Activated T-helper 2 cell treated with anti-CD3 and anti-CD28 coated beads, Interferon-gamma antibody, Interleukin-2, Interleukin-4, amounts not matched to agents 10 μg/mL and 5 μg/mL and 100 μg/mL, durations not matched to agents 14 hours and 24 hours and 36 hours (primary cell): ENCODE data around the gene GPR150. TPM values are rescaled to one million over a fixed set of nuclear protein-coding genes. Genes with fewer than 3 reads are reported as not detected.

ENCODE experiments used
- DNase-seq: peaks from one replicate; pipeline ENCODE4 v3.0.0; 2021; ENCODE audit warnings: low spot score
- H3K27ac Mint-ChIP-seq: one replicate; pipeline ENCODE4 v1.8.0; 2021; ENCODE audit warnings: mixed read lengths
- H3K27me3 Mint-ChIP-seq: one replicate; pipeline ENCODE4 v1.8.0; 2021; ENCODE audit warnings: low read depth, mixed read lengths
- H3K36me3 Mint-ChIP-seq: one replicate; pipeline ENCODE4 v1.8.0; 2021; ENCODE audit warnings: low read depth, mixed read lengths
- H3K4me1 Mint-ChIP-seq: one replicate; pipeline ENCODE4 v1.8.0; 2021; ENCODE audit warnings: low read depth, mixed read lengths
- H3K4me3 Mint-ChIP-seq: one replicate; pipeline ENCODE4 v1.8.0; 2021; ENCODE audit warnings: low read depth, mild to moderate bottlenecking, moderate library complexity, mixed read lengths
- H3K9me3 Mint-ChIP-seq: one replicate; pipeline ENCODE4 v1.8.0; 2021; ENCODE audit warnings: mixed read lengths
- intact Hi-C: fragments of 100-400 bp; cut with micrococcal nuclease; formaldehyde crosslinking; loops from one replicate; pipeline ENCODE4 v1.15.1; 2023
- total RNA-seq: library from RNA; stranded (reverse); gene quantifications from 2 replicates; pipeline ENCODE4 v1.2.3, GENCODE V29; 2022

GPR150 gene
- 0.11 and 0.14 TPM in 2 replicates for total RNA-seq

GRCh38 chr5:95620030-95620869 lies at the start of gene GPR150:
Gene GPR150 (plus strand): TSS chr5:95620087. CDS start chr5:95620276, 189 bp downstream.
- H3K4me3 Mint-ChIP-seq, result peak within 1 kb of the TSS; percentile 81
- no peaks in the 10 kb centered on the region for H3K36me3 Mint-ChIP-seq
- peaks cover 18% of the 10 kb centered on the region for H3K27me3 Mint-ChIP-seq
- peak; percentile 50 for DNase-seq
- peak within 1 kb of the TSS; percentile 84 for H3K27ac Mint-ChIP-seq
- H3K4me1 Mint-ChIP-seq, result peaks cover 31% of the 10 kb centered on the region
- no peaks in the 10 kb centered on the region for H3K9me3 Mint-ChIP-seq
- intact Hi-C loops, result loop anchor here (1.0 to 2.0 kb wide), 2 partner anchors 29 to 65 kb away; partner anchors contain the start of gene ARSK

GRCh38 chr5:95572016-95572415 lies 47.9 kb upstream of the GPR150 start:
- intact Hi-C loops, result no loop called here
- H3K27ac Mint-ChIP-seq, result no peak overlapping the region
- H3K9me3 Mint-ChIP-seq, result no peaks in the 10 kb centered on the region
- no peak overlapping the region for H3K4me3 Mint-ChIP-seq
- H3K36me3 Mint-ChIP-seq, result no peaks in the 10 kb centered on the region
- no peaks in the 10 kb centered on the region for H3K27me3 Mint-ChIP-seq
- DNase-seq, result no peak
- H3K4me1 Mint-ChIP-seq, result no peaks in the 10 kb centered on the region

GRCh38 chr5:95581576-95581975 lies 38.3 kb upstream of the GPR150 start:
- no peaks in the 10 kb centered on the region for H3K4me1 Mint-ChIP-seq
- H3K9me3 Mint-ChIP-seq, result no peaks in the 10 kb centered on the region
- H3K4me3 Mint-ChIP-seq, result no peak overlapping the region
- intact Hi-C loops, result no loop called here
- H3K36me3 Mint-ChIP-seq, result peaks cover 8% of the 10 kb centered on the region
- no peaks in the 10 kb centered on the region for H3K27me3 Mint-ChIP-seq
- DNase-seq, result no peak
- no peak overlapping the region for H3K27ac Mint-ChIP-seq

GRCh38 chr5:95583992-95584391 lies 35.9 kb upstream of the GPR150 start:
- peaks cover 8% of the 10 kb centered on the region for H3K36me3 Mint-ChIP-seq
- no peak overlapping the region for H3K27ac Mint-ChIP-seq
- no peaks in the 10 kb centered on the region for H3K4me1 Mint-ChIP-seq
- H3K9me3 Mint-ChIP-seq, result no peaks in the 10 kb centered on the region
- intact Hi-C loops, result no loop called here
- H3K27me3 Mint-ChIP-seq, result no peaks in the 10 kb centered on the region
- H3K4me3 Mint-ChIP-seq, result no peak overlapping the region
- DNase-seq, result no peak

- H3K4me1 Mint-ChIP-seq, result peaks cover 30% of the 10 kb centered on the region
- peak overlapping the region; percentile 65 for H3K27ac Mint-ChIP-seq
- H3K36me3 Mint-ChIP-seq, result peaks cover 3% of the 10 kb centered on the region
- H3K9me3 Mint-ChIP-seq, result no peaks in the 10 kb centered on the region
- peak overlapping the region; percentile 3 for H3K4me3 Mint-ChIP-seq
- H3K27me3 Mint-ChIP-seq, result no peaks in the 10 kb centered on the region
- no peak for DNase-seq
- intact Hi-C loops, result loop anchor here (1.0 to 2.0 kb wide), 7 partner anchors 24 to 689 kb away; partner anchors contain the start of genes GPR150 and SKIC3
Observed at GRCh38 chr5:95590880-95591279, 29.0 kb upstream of the GPR150 start.

- Mint-ChIP-seq H3K4me1 (peaks cover 30% of the 10 kb centered on the region), H3K27ac (peak overlapping the region; percentile 65), H3K36me3 (peaks cover 3% of the 10 kb centered on the region), H3K27me3 (no peaks in the 10 kb centered on the region), H3K9me3 (no peaks in the 10 kb centered on the region), H3K4me3 (no peak overlapping the region)
- intact Hi-C loops, result loop anchor here (1.0 to 2.0 kb wide), 7 partner anchors 24 to 689 kb away; partner anchors contain the start of genes GPR150 and SKIC3
- DNase-seq, result no peak
Observed at GRCh38 chr5:95591490-95591901, 28.4 kb upstream of the GPR150 start.

GRCh38 chr5:95595289-95595931 lies 24.5 kb upstream of the GPR150 start:
- DNase-seq, result no peak
- Mint-ChIP-seq H3K4me1 (peaks cover 24% of the 10 kb centered on the region), H3K27ac (no peak overlapping the region), H3K36me3 (peaks cover 3% of the 10 kb centered on the region), H3K9me3 (no peaks in the 10 kb centered on the region), H3K4me3 (no peak overlapping the region), H3K27me3 (no peaks in the 10 kb centered on the region)
- intact Hi-C loops, result no loop called here

- Mint-ChIP-seq H3K9me3 (no peaks in the 10 kb centered on the region), H3K4me3 (no peak overlapping the region), H3K36me3 (peaks cover 3% of the 10 kb centered on the region), H3K27ac (no peak overlapping the region), H3K4me1 (no peaks in the 10 kb centered on the region), H3K27me3 (no peaks in the 10 kb centered on the region)
- intact Hi-C loops, result no loop called here
- no peak for DNase-seq
Observed at GRCh38 chr5:95599252-95599651, 20.6 kb upstream of the GPR150 start.

GRCh38 chr5:95600557-95600956 lies 19.3 kb upstream of the GPR150 start:
- Mint-ChIP-seq H3K36me3 (peaks cover 3% of the 10 kb centered on the region), H3K4me3 (no peak overlapping the region)

GRCh38 chr5:95605786-95606185 lies 14.1 kb upstream of the GPR150 start:
- intact Hi-C loops, result no loop called here
- no peak overlapping the region for H3K4me3 Mint-ChIP-seq
- no peaks in the 10 kb centered on the region for H3K4me1 Mint-ChIP-seq
- H3K27me3 Mint-ChIP-seq, result no peaks in the 10 kb centered on the region
- H3K9me3 Mint-ChIP-seq, result no peaks in the 10 kb centered on the region
- H3K36me3 Mint-ChIP-seq, result peaks cover 3% of the 10 kb centered on the region
- no peak for DNase-seq
- no peak overlapping the region for H3K27ac Mint-ChIP-seq

More at GRCh38 chr5:95600557-95600956, 19.3 kb upstream of the GPR150 start:
- Mint-ChIP-seq H3K4me1 (no peaks in the 10 kb centered on the region), H3K9me3 (no peaks in the 10 kb centered on the region), H3K27ac (no peak overlapping the region), H3K27me3 (no peaks in the 10 kb centered on the region)
- no peak for DNase-seq
- intact Hi-C loops, result no loop called here

GRCh38 chr5:95606419-95606818 lies 13.5 kb upstream of the GPR150 start:
- intact Hi-C loops, result no loop called here
- Mint-ChIP-seq H3K4me1 (no peaks in the 10 kb centered on the region), H3K36me3 (no peaks in the 10 kb centered on the region), H3K4me3 (no peak overlapping the region), H3K9me3 (no peaks in the 10 kb centered on the region), H3K27ac (no peak overlapping the region), H3K27me3 (no peaks in the 10 kb centered on the region)
- no peak for DNase-seq

- DNase-seq, result no peak
- H3K4me3 Mint-ChIP-seq, result no peak overlapping the region
- H3K27me3 Mint-ChIP-seq, result no peaks in the 10 kb centered on the region
- no peak overlapping the region for H3K27ac Mint-ChIP-seq
- peaks cover 17% of the 10 kb centered on the region for H3K36me3 Mint-ChIP-seq
- no peaks in the 10 kb centered on the region for H3K4me1 Mint-ChIP-seq
- intact Hi-C loops, result no loop called here
- peaks cover 8% of the 10 kb centered on the region for H3K9me3 Mint-ChIP-seq
Observed at GRCh38 chr5:95609711-95610110, 10.2 kb upstream of the GPR150 start.

GRCh38 chr5:95610546-95610945 lies 9.3 kb upstream of the GPR150 start:
- no peak for DNase-seq
- no peaks in the 10 kb centered on the region for H3K27me3 Mint-ChIP-seq
- peaks cover 8% of the 10 kb centered on the region for H3K9me3 Mint-ChIP-seq
- H3K27ac Mint-ChIP-seq, result no peak overlapping the region
- H3K4me1 Mint-ChIP-seq, result peaks cover 6% of the 10 kb centered on the region
- no peak overlapping the region for H3K4me3 Mint-ChIP-seq
- peaks cover 21% of the 10 kb centered on the region for H3K36me3 Mint-ChIP-seq
- intact Hi-C loops, result no loop called here
